Measurements from ENCODE around the gene TMEM86A. TPM values are rescaled to one million over a fixed set of nuclear protein-coding genes. Genes with fewer than 3 reads are reported as not detected.

The TMEM86A gene
- total and polyA plus RNA-seq, 2 of the 8 experiments (the other 6 are each of a cell fraction or from before 2014, with no cell fraction given), result 1.5 to 1.7 TPM

GRCh38 chr11:18713646-18714442 lies 15.3 kb downstream of the TMEM86A start:
- H4K91ac ChIP-seq (replicated peaks; ENCODE audit: insufficient read length, low read length), result no peak overlapping the region
- H4K8ac ChIP-seq (ENCODE audit: extremely low read depth, insufficient read depth, low read length), result no peak overlapping the region
- no peaks in the 10 kb centered on the region for H3K79me2 ChIP-seq (ENCODE audit: control insufficient read depth in 1 of 2, insufficient read depth in 2 of 2, low read length in 2 of 2)
- H2BK120ac ChIP-seq (replicated peaks; ENCODE audit: low read depth, low read length), result no peak overlapping the region
- H3K27me3 ChIP-seq (replicated peaks in 1 of 4; ENCODE audit: control insufficient read depth in 3 of 4, extremely low read depth in 1 of 4, insufficient read depth in 3 of 4, low read length in 3 of 4), result peaks cover 0 to 6% (median 0%) of the 10 kb centered on the region in 4 experiments; a peak in 2 of 7 replicates
- CTCF ChIA-PET (ENCODE audit: partially characterized antibody), result interaction anchor here (0.5 to 2.7 kb wide), 6 partner anchors 8 to 280 kb away, joined by 3 to 15 read pairs (median 4); partner anchors contain the start of gene IGSF22
- H3K36me3 ChIP-seq (ENCODE audit: control insufficient read depth in 2 of 4, insufficient read depth in 4 of 4, low read length in 3 of 4), result no peaks in the 10 kb centered on the region
- H4K20me1 ChIP-seq (replicated peaks in 1 of 2; ENCODE audit: control insufficient read depth in 1 of 2, insufficient read depth in 2 of 2, low read length in 2 of 2), result no peaks in the 10 kb centered on the region
- no peak overlapping the region for H3K56ac ChIP-seq (replicated peaks; ENCODE audit: insufficient read length, low read depth, low read length)
- no peaks in the 10 kb centered on the region for H3K4me1 ChIP-seq (replicated peaks in 1 of 4; ENCODE audit: control insufficient read depth in 3 of 4, insufficient read depth in 4 of 4, low read length in 3 of 4)
- no peak overlapping the region for H3K18ac ChIP-seq (ENCODE audit: extremely low read depth, low read length)
- no peak overlapping the region for H2BK20ac ChIP-seq (ENCODE audit: low read length)
- FAIRE-seq (no peak), DNase-seq (ENCODE audit: low read depth in 1 of 2, low spot score in 2 of 2) (no peak)
- H3K9me3 ChIP-seq (ENCODE audit: insufficient read depth in 2 of 2, low read depth in 1 of 2, low read length in 1 of 2), result no peaks in the 10 kb centered on the region
- H2BK15ac ChIP-seq (ENCODE audit: low read length), result no peak overlapping the region
- H4K5ac ChIP-seq (ENCODE audit: insufficient read length, low read depth, low read length), result no peak overlapping the region
- H2AFZ ChIP-seq (ENCODE audit: low read length), result no peak overlapping the region
- H3K4me2 ChIP-seq (ENCODE audit: insufficient read depth in 1 of 2, low read depth in 2 of 2, low read length in 2 of 2), result no peak overlapping the region
- no peak for TF ChIP-seq TEAD4 (IDR thresholded peaks at IDR 0.05; ENCODE audit: low read depth, low read length)
- H3K4me3 ChIP-seq (ENCODE audit: extremely low read depth in 1 of 4, insufficient read depth in 2 of 4, low read depth in 3 of 4, low read length in 4 of 4), result no peak overlapping the region
- H2BK12ac ChIP-seq (ENCODE audit: low read depth, low read length), result no peak overlapping the region
- 89% methylated on average over 26 of the region's 26 CpGs; no CpG with 5 or more reads in 1 of the 2 experiments for WGBS, 2 experiments (ENCODE audit: extremely low coverage in 1 of 2, insufficient coverage in 1 of 2, insufficient read length in 1 of 2, insufficient replicate concordance in 2 of 2, low coverage in 1 of 2, low lambda C conversion rate in 2 of 2, missing lambda C conversion rate in 1 of 2)
- H3K27ac ChIP-seq (ENCODE audit: low read depth, low read length), result no peak overlapping the region
- no peak overlapping the region for H2AK5ac ChIP-seq (ENCODE audit: low read depth, low read length)
- POLR2A ChIA-PET (ENCODE audit: partially characterized antibody), result no interaction called here
- no peaks in the 10 kb centered on the region for H3K79me1 ChIP-seq (ENCODE audit: low read depth, low read length)
- no peak overlapping the region for H3K4ac ChIP-seq (replicated peaks; ENCODE audit: insufficient read length, low read depth, low read length)
- H3K14ac ChIP-seq (ENCODE audit: insufficient read length), result no peak overlapping the region
- peaks cover 2% of the 10 kb centered on the region; the same call in 1 of the 2 replicates for H3K23me2 ChIP-seq (ENCODE audit: low read depth, low read length)
- H2BK5ac ChIP-seq (ENCODE audit: low read depth, low read length), result no peak overlapping the region
- H3K23ac ChIP-seq (ENCODE audit: insufficient read length), result no peak overlapping the region
- H3K9ac ChIP-seq (replicated peaks in 1 of 4; ENCODE audit: extremely low read depth in 1 of 4, low read depth in 3 of 4, low read length in 3 of 4), result no peak overlapping the region
